Activated CD4-positive, alpha-beta T cell treated with anti-CD3 and anti-CD28 coated beads for 1 hour (primary cell): Measurements from ENCODE around the gene ABHD12B.

Experiments
- DNase-seq: peaks from one replicate; pipeline ENCODE4 v3.0.0-alpha.2; 2020

The ABHD12B gene, protein sequence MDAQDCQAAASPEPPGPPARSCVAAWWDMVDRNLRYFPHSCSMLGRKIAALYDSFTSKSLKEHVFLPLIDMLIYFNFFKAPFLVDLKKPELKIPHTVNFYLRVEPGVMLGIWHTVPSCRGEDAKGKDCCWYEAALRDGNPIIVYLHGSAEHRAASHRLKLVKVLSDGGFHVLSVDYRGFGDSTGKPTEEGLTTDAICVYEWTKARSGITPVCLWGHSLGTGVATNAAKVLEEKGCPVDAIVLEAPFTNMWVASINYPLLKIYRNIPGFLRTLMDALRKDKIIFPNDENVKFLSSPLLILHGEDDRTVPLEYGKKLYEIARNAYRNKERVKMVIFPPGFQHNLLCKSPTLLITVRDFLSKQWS

GRCh38 chr14:50871914-50872732, at the start of gene ABHD12B:
Gene ABHD12B (plus strand): TSS chr14:50872053. CDS start chr14:50872175, 122 bp downstream.
- DNase-seq = no peak

DNA sequence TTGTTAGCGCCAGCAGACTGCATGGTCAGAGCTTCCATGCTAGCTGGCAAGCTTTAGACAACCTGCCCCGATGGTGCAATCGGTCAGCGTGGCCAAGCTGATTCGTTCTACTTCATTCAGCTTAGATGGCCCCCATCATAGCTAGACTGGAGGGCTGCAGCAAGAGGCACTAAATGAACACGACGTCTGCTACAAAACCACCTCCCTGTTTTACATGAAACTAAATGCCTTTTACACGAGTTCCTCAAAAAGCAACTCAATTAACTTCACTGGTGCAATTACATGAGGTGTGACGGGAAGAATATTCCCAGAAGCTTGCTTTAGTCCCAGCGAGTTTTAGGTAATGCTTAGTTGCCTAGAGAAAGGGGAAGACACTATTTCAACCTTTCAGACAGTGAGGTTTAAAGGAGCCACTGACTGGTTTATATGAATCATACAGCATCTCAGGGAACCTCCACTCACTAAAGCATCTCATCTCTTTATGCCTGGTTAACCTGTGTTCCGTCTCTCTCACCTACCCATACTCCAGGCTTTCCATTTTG, 49.3 kb upstream of the ABHD12B start:
- no peak for DNase-seq

- no peak for DNase-seq
Measured at GRCh38 chr14:50823051-50823761, 48.6 kb upstream of the ABHD12B start.

DNA sequence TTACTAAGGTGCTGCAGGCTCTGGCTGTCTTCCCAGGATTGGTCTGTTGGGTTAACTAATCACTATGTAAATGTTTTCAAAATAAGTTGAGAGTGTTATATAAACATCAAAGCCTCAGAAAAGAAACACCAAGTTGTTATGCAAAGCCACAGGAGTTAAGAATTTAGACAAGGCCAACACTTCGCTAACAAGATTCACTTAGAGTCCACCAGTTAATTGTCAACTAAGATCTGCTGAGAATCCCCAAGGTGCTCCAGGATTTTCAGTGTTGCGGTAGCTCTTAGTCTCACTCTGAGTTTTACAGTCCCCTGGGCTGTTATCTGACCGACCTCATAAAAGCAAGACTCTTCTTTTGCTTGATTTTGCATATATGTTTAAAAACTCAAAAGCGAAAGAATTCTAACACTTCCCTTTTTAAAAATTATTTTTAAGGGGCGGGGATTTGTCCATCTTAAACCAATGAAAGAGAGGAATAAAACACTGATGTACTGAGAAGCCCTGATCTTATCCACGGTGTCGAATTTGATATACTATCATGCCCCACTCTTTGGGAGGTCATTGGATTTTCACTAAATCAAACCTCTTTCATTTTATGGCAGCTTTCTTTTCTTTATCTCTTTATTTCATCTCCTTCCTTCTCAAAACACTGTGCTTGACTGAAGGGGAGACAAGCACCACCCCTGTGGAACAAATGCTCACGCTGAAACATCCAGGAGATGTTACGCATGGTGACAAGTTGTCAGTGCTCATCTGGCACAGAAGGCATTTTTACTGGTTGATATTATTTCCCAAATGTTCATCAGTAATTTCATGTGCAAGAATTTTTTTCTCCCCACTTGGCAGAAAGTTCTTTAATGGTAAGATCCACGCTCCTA, 47.9 kb upstream of the ABHD12B start:
- DNase-seq = no peak

DNA sequence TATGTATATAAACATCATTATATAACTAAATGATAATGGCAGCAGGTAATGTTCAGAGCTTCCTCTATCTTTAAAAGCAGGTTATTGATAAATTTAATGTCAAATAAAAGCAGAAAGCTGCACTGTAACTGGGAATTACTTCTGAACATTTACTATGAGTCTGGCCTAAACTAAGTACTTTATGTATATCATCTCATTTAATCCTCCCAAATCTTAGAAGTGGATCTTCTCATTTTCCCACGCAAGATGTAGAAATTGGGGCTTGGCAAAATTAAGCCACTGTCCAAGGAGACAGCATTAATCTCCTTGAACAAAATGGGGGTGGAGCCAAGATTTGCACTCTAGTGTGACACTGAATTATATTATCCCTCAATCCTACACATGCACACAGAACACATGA, 46.5 kb upstream of the ABHD12B start:
- no peak for DNase-seq

DNA sequence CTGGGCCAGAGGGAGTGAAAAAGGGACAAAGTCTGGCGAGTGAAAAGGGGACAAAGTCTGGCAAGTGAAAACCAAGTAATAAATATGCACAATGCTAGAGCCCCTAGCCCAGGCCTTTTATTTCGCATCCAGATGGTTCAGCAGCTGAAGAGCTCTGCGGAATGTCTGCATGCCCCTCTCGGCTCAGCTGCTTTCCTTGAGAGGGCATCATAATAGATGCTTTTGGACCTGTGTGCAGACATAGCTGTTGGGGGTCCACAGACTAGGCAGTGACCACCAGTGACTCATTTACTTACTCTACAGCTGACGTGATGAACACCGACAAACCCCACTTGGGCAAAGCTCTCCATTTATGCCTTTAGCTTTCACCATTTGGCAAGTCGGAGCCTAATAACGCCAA, 45.2 kb upstream of the ABHD12B start:
- no peak for DNase-seq

GRCh38 chr14:50828721-50829488, 42.9 kb upstream of the ABHD12B start:
- DNase-seq = no peak

DNA sequence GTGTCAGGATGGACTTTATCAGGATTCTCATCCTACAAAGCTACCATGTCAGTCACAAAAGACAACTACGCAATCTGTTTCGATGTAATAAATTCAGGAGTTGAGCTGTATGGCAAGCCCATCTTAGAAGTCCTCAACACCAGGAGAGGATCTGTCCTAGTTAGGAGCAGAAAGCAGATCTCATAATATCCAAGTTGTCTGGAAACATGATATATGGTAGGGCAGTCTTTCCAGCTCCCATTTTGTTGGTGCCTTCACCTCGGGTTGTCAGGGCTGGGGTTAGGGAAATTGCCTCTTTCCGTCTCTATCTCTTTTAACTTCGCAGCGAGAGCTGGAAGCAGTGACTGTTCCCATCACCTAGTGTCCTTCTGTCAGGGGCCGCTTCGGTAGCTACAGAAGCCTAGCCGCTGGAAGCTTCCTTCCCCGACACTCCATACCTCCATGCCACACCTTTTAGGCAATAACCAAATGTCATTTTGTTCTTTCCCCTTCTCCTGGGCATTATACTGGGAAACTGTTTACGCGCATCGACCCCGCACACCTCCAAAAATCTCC, 42.3 kb upstream of the ABHD12B start:
- no peak for DNase-seq

DNA sequence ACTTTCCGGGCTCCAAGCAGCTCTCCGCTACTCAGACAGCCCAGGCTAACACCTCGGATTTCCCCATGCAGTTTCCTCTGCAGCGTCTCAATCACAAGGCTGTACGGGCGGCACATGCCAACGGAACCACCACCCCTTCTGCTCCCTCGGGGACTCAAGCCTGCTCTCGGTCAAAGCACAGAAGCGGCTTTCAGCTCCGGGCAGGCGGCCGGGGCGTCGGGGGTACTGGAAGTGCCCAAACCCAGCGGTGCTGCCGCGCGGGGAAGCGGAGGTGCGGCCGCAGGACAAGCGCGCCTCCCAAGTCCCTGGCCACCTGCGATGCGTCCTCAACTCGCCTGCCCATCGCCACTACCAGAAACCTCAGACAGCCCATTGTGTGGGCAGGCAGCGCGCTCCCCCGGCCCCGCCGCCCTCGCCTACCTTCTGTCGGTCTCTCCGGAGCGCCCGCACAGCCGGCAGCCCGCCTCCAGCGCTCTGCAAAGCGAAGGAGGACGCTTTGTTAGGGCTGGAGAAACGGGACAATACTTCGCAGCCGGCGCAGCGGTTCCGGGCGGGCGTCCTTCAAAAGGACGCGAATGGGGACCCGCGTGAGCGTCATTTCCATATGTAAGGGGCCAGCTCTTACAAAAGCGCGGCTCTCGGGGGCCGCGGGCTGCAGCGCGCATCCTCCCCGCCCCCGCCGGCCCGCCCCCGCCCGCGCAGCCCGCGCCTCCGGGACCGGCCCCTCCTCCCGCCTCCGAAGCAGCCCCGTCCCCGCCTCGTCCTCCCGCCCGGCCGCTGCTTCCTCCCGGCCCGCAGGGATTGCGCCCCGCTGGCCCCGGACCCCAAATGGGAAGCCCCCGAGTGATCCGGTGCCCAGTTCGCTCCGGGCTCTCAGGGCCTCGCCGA, 41.6 kb upstream of the ABHD12B start:
- peak; percentile 45 for DNase-seq

DNA sequence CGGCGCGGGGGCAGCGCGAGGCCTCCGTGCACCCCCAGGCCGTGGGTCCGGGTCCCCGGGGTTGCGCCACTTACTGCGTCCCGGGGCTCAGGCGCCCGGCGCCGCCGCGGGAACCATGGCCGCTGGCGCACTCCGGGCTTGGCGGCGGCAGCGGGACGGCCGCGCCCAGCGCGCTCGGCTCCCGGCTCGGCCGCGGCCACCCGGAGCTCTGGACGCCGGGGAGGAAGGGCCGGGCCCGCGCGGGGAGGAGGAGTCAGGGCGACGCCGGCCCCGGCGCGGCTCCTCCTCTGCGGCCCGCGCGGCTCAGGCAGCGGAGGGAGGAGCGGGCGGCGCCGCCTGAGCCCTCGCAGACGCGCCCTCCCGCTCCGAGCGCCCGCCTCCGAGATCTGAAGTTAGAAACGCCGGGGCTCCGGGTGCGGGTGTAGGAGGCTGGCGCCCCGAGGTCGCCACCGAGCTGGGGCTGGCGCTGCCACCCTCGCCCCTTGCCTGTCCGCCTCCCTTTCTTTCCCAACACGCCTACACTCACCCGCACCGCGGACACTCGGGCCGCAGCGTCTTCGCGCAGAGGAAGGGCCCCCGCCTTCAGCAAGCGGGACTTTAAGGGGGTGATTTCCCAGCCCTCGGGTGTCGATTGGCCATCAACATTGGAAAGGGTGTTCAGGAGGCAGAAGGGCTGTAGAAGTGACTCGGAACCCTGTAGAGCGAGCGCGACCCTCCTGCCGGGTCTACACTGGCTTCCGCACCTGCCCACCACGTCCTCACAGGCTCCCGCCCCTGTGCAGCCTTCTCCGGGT, 40.7 kb upstream of the ABHD12B start, which contains the start of gene NIN:
NIN (minus strand) TSS at position 231 of the 794 bp plus-strand sequence. CDS start 9,106 bp downstream, outside the sequence.
- peak; percentile 57 for DNase-seq

GRCh38 chr14:50831726-50832168, 40.1 kb upstream of the ABHD12B start:
- no peak for DNase-seq

GRCh38 chr14:50832935-50833630, 38.8 kb upstream of the ABHD12B start:
- no peak for DNase-seq

DNA sequence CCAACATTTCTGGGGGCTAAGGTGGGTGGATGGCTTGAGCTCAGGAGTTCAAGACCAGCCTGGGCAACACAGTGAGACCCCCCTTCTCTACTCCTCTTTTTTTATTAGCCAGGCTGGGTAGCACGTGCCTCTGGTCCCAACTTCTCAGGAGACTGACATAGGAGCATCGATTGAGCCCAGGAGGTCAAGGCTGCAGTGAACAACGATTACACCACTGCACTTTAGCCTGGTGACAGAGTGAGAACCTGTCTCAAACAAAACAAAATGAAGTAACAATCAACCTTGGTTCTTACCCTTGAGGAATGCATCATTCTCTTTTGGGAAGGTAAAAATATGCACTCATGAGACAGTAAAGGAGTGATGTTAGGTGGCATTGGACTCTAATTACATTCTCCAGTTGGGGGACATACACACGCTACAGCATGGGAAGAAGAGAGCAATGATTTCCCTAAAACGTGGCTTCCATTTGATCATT, 37.0 kb upstream of the ABHD12B start:
- no peak for DNase-seq

- DNase-seq = no peak
Measured at GRCh38 chr14:50835280-50835679, 36.6 kb upstream of the ABHD12B start.

GRCh38 chr14:50836515-50836914, 35.3 kb upstream of the ABHD12B start:
- DNase-seq = no peak

DNA sequence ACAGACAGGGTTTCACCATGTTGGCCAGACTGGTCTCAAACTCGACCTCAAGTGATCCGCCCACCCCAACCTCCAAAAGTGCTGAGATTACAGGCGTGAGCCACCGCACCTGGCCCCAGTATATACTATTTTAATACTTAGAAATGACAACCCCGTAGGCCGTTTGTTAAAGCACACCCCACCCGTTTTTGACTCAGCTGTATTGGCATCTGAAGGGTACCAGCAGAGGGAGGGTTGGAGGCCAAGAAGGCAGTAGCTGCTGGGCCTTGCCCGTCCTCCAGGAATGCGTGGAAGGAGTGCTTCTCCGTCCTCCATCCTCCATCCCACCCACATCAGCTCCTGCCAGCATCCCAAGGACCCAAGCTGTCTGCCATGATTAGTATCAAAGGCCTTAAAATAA, 34.6 kb upstream of the ABHD12B start:
- DNase-seq = no peak

DNA sequence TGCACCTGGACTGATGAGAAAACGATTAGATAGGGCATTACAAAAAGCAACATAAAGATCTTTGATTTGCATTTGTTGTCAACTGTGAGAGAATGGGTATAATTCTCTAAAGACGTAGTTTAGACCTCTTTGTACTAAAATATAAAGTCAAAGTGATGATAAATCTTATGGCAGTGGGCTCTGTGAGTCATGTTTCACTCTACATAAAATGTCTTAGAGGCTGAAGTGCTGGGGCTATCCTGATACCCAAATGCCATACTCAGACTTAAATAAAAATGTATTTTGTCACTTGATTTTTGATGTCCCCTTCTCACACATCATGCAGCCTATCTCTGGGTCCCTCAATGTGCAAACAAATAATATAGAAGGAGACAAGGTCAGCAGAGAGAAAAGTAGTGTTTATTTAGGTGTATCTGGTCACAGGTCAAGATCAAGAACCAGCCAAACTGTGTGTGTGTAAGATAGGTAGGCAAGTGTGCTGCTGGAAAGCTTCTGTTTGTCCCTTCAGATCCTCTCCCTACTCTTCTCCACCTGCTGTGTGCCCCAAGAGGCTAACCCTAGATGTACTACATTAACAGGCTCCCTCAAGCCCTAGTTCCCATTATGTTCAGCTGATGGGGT, 33.9 kb upstream of the ABHD12B start:
- DNase-seq = no peak

- DNase-seq = no peak
Measured at GRCh38 chr14:50839048-50839447, 32.8 kb upstream of the ABHD12B start.
